MCF 10A (cell line): ENCODE measurements around the gene PLXNA1. TPM values are rescaled to one million over a fixed set of nuclear protein-coding genes. Genes with fewer than 3 reads are reported as not detected.

Experiments
- BruUV-seq: library from RNA; stranded (reverse); fragments of 400-500 nt; replicated peaks from 2 replicates; lab custom pipeline; 2021; lab: Mats Ljungman, UMichigan
- CTCF ChIA-PET: fragments of 300-600 bp; sonication (Branson Sonifier 250); formaldehyde crosslinking; extraction: SDS; loops from one replicate; lab custom pipeline; 2021; ENCODE audit warnings: antibody characterized with exemption, inconsistent platforms; lab: Yijun Ruan, JAX
- POLR2A ChIA-PET: fragments of 300-600, 350-650 bp; sonication (Branson Sonifier 250); formaldehyde crosslinking; extraction: SDS; loops from one replicate; lab custom pipeline; 2020; ENCODE audit warnings: antibody characterized with exemption, inconsistent platforms; lab: Yijun Ruan, JAX
- DNase-seq: peaks from one replicate; pipeline ENCODE4 v3.0.0-alpha.2; 2018; ENCODE audit not compliant: unreplicated experiment
- H3K27ac Mint-ChIP-seq: one replicate; pipeline ENCODE4 v1.8.0; 2022; ENCODE audit warnings: mild to moderate bottlenecking, low read depth, mixed read lengths; ENCODE audit not compliant: unreplicated experiment
- H3K27me3 Mint-ChIP-seq: one replicate; pipeline ENCODE4 v1.8.0; 2022; ENCODE audit warnings: mixed read lengths; ENCODE audit not compliant: insufficient read depth, unreplicated experiment
- H3K36me3 Mint-ChIP-seq: one replicate; pipeline ENCODE4 v1.8.0; 2022; ENCODE audit warnings: mild to moderate bottlenecking, moderate library complexity, mixed read lengths; ENCODE audit not compliant: insufficient read depth, unreplicated experiment
- H3K4me1 Mint-ChIP-seq: one replicate; pipeline ENCODE4 v1.8.0; 2022; ENCODE audit warnings: mixed read lengths; ENCODE audit not compliant: insufficient read depth, unreplicated experiment
- H3K4me3 Mint-ChIP-seq: one replicate; pipeline ENCODE4 v1.8.0; 2022; ENCODE audit warnings: mild to moderate bottlenecking, moderate library complexity, mixed read lengths; ENCODE audit not compliant: unreplicated experiment
- H3K9me3 Mint-ChIP-seq: one replicate; pipeline ENCODE4 v1.8.0; 2022; ENCODE audit warnings: mixed read lengths; ENCODE audit not compliant: unreplicated experiment
- intact Hi-C: fragments of 100-400 bp; cut with micrococcal nuclease; formaldehyde crosslinking; loops from 2 replicates; pipeline ENCODE4 v1.14.1; 2022
- total RNA-seq: library from RNA; stranded (reverse); gene quantifications from 2 replicates; pipeline ENCODE4 v1.2.3, GENCODE V29; 2022
- TF ChIP-seq, protein P1 (sequence below): fragments of 200-600 bp; IDR thresholded peaks from one replicate; pipeline ENCODE4 v1.8.0; 2022; ENCODE audit warnings: antibody characterized with exemption, mild to moderate bottlenecking; ENCODE audit not compliant: unreplicated experiment

The PLXNA1 gene
- total RNA-seq, 1 experiment from 2014 or later = 48.4 TPM

DNA sequence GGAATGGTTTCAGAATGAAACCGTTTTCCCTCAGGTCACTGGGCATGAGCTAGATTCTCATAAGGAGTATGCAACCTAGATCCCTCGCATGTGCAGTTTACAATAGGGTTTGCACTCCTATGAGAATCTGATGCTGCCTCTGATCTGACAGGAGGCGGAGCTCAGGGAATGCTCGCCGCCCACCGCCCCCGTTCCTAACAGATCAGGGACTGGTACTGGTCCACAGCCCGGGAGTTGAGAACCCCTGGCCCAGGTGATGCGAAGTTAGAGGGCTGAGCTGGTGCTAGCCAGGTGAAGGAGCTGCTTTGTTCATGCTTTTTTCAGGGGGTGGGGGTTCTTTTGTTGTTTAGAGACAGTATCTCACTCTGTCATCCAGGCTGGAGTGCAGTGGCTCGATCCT lies 15.5 kb upstream of the PLXNA1 start:
- H3K27me3 Mint-ChIP-seq = no peaks in the 10 kb centered on the region
- H3K27ac Mint-ChIP-seq = no peak overlapping the region
- H3K4me3 Mint-ChIP-seq = no peak overlapping the region
- no peaks in the 10 kb centered on the region for H3K36me3 Mint-ChIP-seq
- TF ChIP-seq, protein P1, sequence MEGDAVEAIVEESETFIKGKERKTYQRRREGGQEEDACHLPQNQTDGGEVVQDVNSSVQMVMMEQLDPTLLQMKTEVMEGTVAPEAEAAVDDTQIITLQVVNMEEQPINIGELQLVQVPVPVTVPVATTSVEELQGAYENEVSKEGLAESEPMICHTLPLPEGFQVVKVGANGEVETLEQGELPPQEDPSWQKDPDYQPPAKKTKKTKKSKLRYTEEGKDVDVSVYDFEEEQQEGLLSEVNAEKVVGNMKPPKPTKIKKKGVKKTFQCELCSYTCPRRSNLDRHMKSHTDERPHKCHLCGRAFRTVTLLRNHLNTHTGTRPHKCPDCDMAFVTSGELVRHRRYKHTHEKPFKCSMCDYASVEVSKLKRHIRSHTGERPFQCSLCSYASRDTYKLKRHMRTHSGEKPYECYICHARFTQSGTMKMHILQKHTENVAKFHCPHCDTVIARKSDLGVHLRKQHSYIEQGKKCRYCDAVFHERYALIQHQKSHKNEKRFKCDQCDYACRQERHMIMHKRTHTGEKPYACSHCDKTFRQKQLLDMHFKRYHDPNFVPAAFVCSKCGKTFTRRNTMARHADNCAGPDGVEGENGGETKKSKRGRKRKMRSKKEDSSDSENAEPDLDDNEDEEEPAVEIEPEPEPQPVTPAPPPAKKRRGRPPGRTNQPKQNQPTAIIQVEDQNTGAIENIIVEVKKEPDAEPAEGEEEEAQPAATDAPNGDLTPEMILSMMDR = no peak
- DNase-seq = no peak
- POLR2A ChIA-PET = no interaction called here
- intact Hi-C loops = no loop called here
- CTCF ChIA-PET = interaction anchor here (0.5 to 1.4 kb wide), 4 partner anchors 9 to 445 kb away, joined by 3 to 6 read pairs (median 3); no protein-coding TSS in a partner anchor
- H3K9me3 Mint-ChIP-seq = no peaks in the 10 kb centered on the region
- no TSS peak for BruUV-seq
- H3K4me1 Mint-ChIP-seq = no peaks in the 10 kb centered on the region

GRCh38 chr3:126968391-126969390 lies 14.2 kb upstream of the PLXNA1 start:
- H3K4me1 Mint-ChIP-seq = no peaks in the 10 kb centered on the region
- TF ChIP-seq, protein P1 = no peak
- H3K4me3 Mint-ChIP-seq = no peak overlapping the region
- ChIA-PET CTCF (interaction anchor here (0.6 to 2.0 kb wide), 6 partner anchors 7 to 503 kb away, joined by 3 to 5 read pairs (median 3); partner anchors contain the start of gene PLXNA1), POLR2A (interaction anchor here (0.6 kb wide), 1 partner anchor 185 kb away, joined by 3 read pairs; no protein-coding TSS in a partner anchor)
- no peaks in the 10 kb centered on the region for H3K9me3 Mint-ChIP-seq
- BruUV-seq = no TSS peak
- H3K36me3 Mint-ChIP-seq = no peaks in the 10 kb centered on the region
- no peak for DNase-seq
- no peaks in the 10 kb centered on the region for H3K27me3 Mint-ChIP-seq
- no peak overlapping the region for H3K27ac Mint-ChIP-seq
- intact Hi-C loops = no loop called here

DNA sequence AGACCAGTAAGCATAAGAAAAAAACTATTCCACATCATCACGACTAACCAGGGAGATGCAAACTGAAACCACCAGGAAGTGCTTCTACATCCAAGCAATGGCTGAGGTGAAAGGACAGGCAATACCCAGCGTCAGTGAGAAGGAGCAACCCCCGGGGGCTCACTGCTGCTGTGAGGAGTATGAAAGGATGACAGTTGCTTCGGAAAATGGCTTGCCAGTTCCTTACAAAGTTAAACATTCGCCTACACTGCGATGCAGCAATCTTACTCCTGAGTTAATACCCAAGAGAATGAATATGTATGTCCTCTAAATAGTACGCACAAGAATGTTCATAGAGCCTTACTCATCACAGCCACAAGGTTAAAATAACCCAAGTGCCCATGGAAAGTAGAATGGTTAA lies 13.3 kb upstream of the PLXNA1 start:
- no peak overlapping the region for H3K4me3 Mint-ChIP-seq
- POLR2A ChIA-PET = interaction anchor here (1.7 kb wide), 1 partner anchor 8 kb away, joined by 5 read pairs; no protein-coding TSS in a partner anchor
- intact Hi-C loops = no loop called here

More for the DNA sequence above, 13.3 kb upstream of the PLXNA1 start:
- Mint-ChIP-seq H3K36me3 (no peaks in the 10 kb centered on the region), H3K27me3 (no peaks in the 10 kb centered on the region), H3K4me1 (no peaks in the 10 kb centered on the region), H3K27ac (no peak overlapping the region), H3K9me3 (peaks cover 7% of the 10 kb centered on the region)
- CTCF ChIA-PET = interaction anchor here (0.6 to 2.0 kb wide), 6 partner anchors 8 to 502 kb away, joined by 3 to 5 read pairs (median 3); partner anchors contain the start of gene PLXNA1
- TF ChIP-seq, protein P1 = no peak
- no peak for DNase-seq
- BruUV-seq = no TSS peak
